CD4-positive, alpha-beta memory T cell (primary cell): ENCODE data around the gene CNTN5. TPM values are rescaled to one million over a fixed set of nuclear protein-coding genes. Genes with fewer than 3 reads are reported as not detected.
A peak's percentile ranks its signal among the peaks of the same experiment; 100 is the strongest.

Source experiments
- CTCF ChIA-PET: fragments of 350-600 bp; sonication (Branson Sonifier 250); formaldehyde crosslinking; loops from one replicate; lab custom pipeline; 2021; ENCODE audit warnings: inconsistent platforms; ENCODE audit not compliant: partially characterized antibody; lab: Charles Lee
- POLR2A ChIA-PET: fragments of 350-600 bp; sonication (Branson Sonifier 250); formaldehyde crosslinking; loops from one replicate; lab custom pipeline; 2021; ENCODE audit not compliant: partially characterized antibody; lab: Charles Lee
- DNase-seq, 5 donors: peaks; one replicate each; pipeline versions ENCODE4 v3.0.0 to v3.0.0-alpha.2; 2020 to 2022; ENCODE audit warnings: mixed read lengths in 1 of 5
- H3K27ac ChIP-seq: one replicate; pipeline ENCODE4 v1.7.0; 2013; ENCODE audit warnings: low read depth, low read length
- H3K27me3 ChIP-seq: 2 replicates; pipeline ENCODE4 v1.7.0; 2013; ENCODE audit warnings: mild to moderate bottlenecking, low read length, moderate library complexity; ENCODE audit not compliant: insufficient read depth
- H3K36me3 ChIP-seq: 2 replicates; pipeline ENCODE4 v1.7.0; 2013; ENCODE audit warnings: mild to moderate bottlenecking, low read length, moderate library complexity; ENCODE audit not compliant: insufficient read depth
- H3K4me1 ChIP-seq: 2 replicates; pipeline ENCODE4 v1.7.0; 2013; ENCODE audit warnings: mild to moderate bottlenecking, low read length, moderate library complexity; ENCODE audit not compliant: insufficient read depth
- H3K4me3 ChIP-seq, 2 donors: one replicate each; pipeline ENCODE4 v1.7.0; 2013; ENCODE audit warnings: low read length in 2 of 2, mild to moderate bottlenecking in 1 of 2
- H3K9me3 ChIP-seq, 2 donors: one replicate each; pipeline ENCODE4 v1.7.0; 2013; ENCODE audit warnings: low read length in 2 of 2, control low read depth in 1 of 2; ENCODE audit not compliant: control insufficient read depth in 1 of 2
- H3K27ac Mint-ChIP-seq, 7 donors: one replicate each; pipeline ENCODE4 v1.8.0; 2020 to 2021; ENCODE audit warnings: mixed read lengths in 7 of 7, mild to moderate bottlenecking in 6 of 7, inconsistent platforms in 3 of 7, moderate library complexity in 3 of 7
- H3K27me3 Mint-ChIP-seq, 2 donors: one replicate each; pipeline ENCODE4 v1.8.0; 2020 to 2021; ENCODE audit warnings: mixed read lengths in 2 of 2
- H3K36me3 Mint-ChIP-seq, 2 donors: one replicate each; pipeline ENCODE4 v1.8.0; 2020 to 2021; ENCODE audit warnings: mixed read lengths in 2 of 2, inconsistent platforms in 1 of 2, mild to moderate bottlenecking in 1 of 2
- H3K4me1 Mint-ChIP-seq, 4 donors: one replicate each; pipeline ENCODE4 v1.8.0; 2020 to 2021; ENCODE audit warnings: mixed read lengths in 4 of 4, mild to moderate bottlenecking in 1 of 4
- H3K4me3 Mint-ChIP-seq, 8 donors: one replicate each; pipeline ENCODE4 v1.8.0; 2020 to 2021; ENCODE audit warnings: mixed read lengths in 8 of 8, mild to moderate bottlenecking in 7 of 8, moderate library complexity in 6 of 8, inconsistent platforms in 3 of 8
- H3K9me3 Mint-ChIP-seq, 8 donors: one replicate each; pipeline ENCODE4 v1.8.0; 2020 to 2021; ENCODE audit warnings: mixed read lengths in 8 of 8, mild to moderate bottlenecking in 5 of 8, inconsistent platforms in 3 of 8, moderate library complexity in 1 of 8
- intact Hi-C: fragments of 100-400 bp; cut with micrococcal nuclease; formaldehyde crosslinking; loops from one replicate; pipeline ENCODE4 v1.15.1; 2023
- polyA plus RNA-seq, 2 donors: library from polyadenylated mRNA; unstranded; fragments of 300-500 nt; fragmentation: Illumina TruSeq; gene quantifications; one replicate each; pipeline ENCODE4 v1.2.3, GENCODE V29; 2021
- total RNA-seq, 2 experiments: library from RNA; stranded (reverse); gene quantifications; one replicate each; pipeline ENCODE4 v1.2.3, GENCODE V29; 2021

The CNTN5 gene
- total and polyA plus RNA-seq, 4 experiments from 2014 or later = not detected

- H3K27me3 ChIP-seq = no peaks in the 10 kb centered on the region
- H3K4me3 Mint-ChIP-seq = no peak overlapping the region
- no peaks in the 10 kb centered on the region for H3K4me1 Mint-ChIP-seq
- H3K36me3 Mint-ChIP-seq = no peaks in the 10 kb centered on the region
- H3K27ac ChIP-seq = no peak overlapping the region
- H3K36me3 ChIP-seq = no peaks in the 10 kb centered on the region
- POLR2A ChIA-PET = no interaction called here
- DNase-seq = no peak
- peaks cover 0 to 10% (median 5%) of the 10 kb centered on the region in 8 donors for H3K9me3 Mint-ChIP-seq
- no peaks in the 10 kb centered on the region for H3K9me3 ChIP-seq
- no peak overlapping the region for H3K4me3 ChIP-seq
- H3K27me3 Mint-ChIP-seq = no peaks in the 10 kb centered on the region
- no peaks in the 10 kb centered on the region for H3K4me1 ChIP-seq
- peak overlapping the region in 1 of 7 donors; percentile 7 for H3K27ac Mint-ChIP-seq
- CTCF ChIA-PET = no interaction called here
- intact Hi-C loops = no loop called here
Measured at GRCh38 chr11:99682171-99682570, 661.4 kb downstream of the CNTN5 start.

DNA sequence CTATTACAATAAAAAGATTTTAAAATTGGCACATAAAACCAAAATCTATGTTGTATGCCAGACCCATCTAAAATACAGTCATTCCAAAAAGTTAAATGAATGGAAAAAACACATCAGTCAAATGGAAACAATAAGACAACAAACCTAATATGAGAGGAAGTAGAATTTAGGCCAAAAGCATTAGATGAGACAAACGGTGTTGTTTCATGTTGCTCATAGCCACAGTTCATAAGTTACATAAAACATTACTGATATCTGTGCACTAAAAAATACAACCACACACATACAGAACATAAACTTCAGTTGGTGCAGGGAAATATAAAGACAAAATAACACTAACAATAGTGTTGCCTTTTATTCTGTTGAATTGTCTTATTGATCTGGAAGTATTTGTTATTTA is 661.9 kb downstream of the CNTN5 start:
- no peak overlapping the region for H3K4me3 ChIP-seq
- H3K9me3 ChIP-seq = no peaks in the 10 kb centered on the region
- H3K4me1 ChIP-seq = no peaks in the 10 kb centered on the region
- Mint-ChIP-seq H3K36me3 (no peaks in the 10 kb centered on the region), H3K27me3 (no peaks in the 10 kb centered on the region), H3K27ac (no peak overlapping the region), H3K4me3 (no peak overlapping the region), H3K9me3 (peaks cover 0 to 9% (median 5%) of the 10 kb centered on the region in 8 donors), H3K4me1 (no peaks in the 10 kb centered on the region)
- intact Hi-C loops = no loop called here
- CTCF ChIA-PET = no interaction called here
- H3K27me3 ChIP-seq = no peaks in the 10 kb centered on the region
- no peaks in the 10 kb centered on the region for H3K36me3 ChIP-seq
- no peak for DNase-seq
- H3K27ac ChIP-seq = no peak overlapping the region
- POLR2A ChIA-PET = no interaction called here

DNA sequence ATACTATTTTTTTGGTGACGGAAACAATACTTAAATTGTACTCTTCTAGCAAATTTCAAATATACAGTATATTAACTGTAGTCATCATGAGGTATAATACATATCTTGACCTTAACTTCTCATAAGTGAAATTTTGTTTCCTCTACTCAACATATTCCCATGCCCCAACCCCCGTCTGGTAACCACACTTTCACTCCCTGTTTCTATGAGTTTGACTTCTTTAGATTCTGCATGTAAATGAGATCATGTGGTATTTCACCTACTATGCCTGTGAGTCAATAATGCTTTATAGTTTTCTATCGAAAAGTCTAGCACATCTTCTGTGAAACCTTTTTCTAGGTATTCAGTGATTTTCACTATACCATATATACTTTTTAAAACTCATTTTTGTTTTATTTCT is 663.2 kb downstream of the CNTN5 start:
- Mint-ChIP-seq H3K9me3 (peaks cover 0 to 8% (median 4%) of the 10 kb centered on the region in 8 donors), H3K36me3 (no peaks in the 10 kb centered on the region), H3K4me1 (no peaks in the 10 kb centered on the region), H3K27me3 (no peaks in the 10 kb centered on the region), H3K27ac (no peak overlapping the region), H3K4me3 (no peak overlapping the region)
- Histone ChIP-seq H3K27ac (no peak overlapping the region), H3K9me3 (no peaks in the 10 kb centered on the region), H3K4me3 (no peak overlapping the region), H3K36me3 (no peaks in the 10 kb centered on the region), H3K4me1 (no peaks in the 10 kb centered on the region), H3K27me3 (no peaks in the 10 kb centered on the region)
- POLR2A ChIA-PET = no interaction called here
- intact Hi-C loops = no loop called here
- CTCF ChIA-PET = no interaction called here
- DNase-seq = no peak

- H3K9me3 Mint-ChIP-seq = peaks cover 3 to 28% (median 19%) of the 10 kb centered on the region in 8 donors
- H3K9me3 ChIP-seq = peaks cover 0 to 1% of the 10 kb centered on the region in 2 donors
- DNase-seq = no peak
- CTCF ChIA-PET = no interaction called here
- intact Hi-C loops = no loop called here
- POLR2A ChIA-PET = no interaction called here
- H3K4me1 Mint-ChIP-seq = no peaks in the 10 kb centered on the region
- H3K27me3 ChIP-seq = no peaks in the 10 kb centered on the region
- no peaks in the 10 kb centered on the region for H3K36me3 Mint-ChIP-seq
- H3K27ac Mint-ChIP-seq = no peak overlapping the region
- no peak overlapping the region for H3K27ac ChIP-seq
- H3K4me1 ChIP-seq = no peaks in the 10 kb centered on the region
- H3K27me3 Mint-ChIP-seq = no peaks in the 10 kb centered on the region
- no peak overlapping the region for H3K4me3 ChIP-seq
- H3K4me3 Mint-ChIP-seq = no peak overlapping the region
- H3K36me3 ChIP-seq = no peaks in the 10 kb centered on the region
Measured at GRCh38 chr11:99686838-99687237, 666.1 kb downstream of the CNTN5 start.

DNA sequence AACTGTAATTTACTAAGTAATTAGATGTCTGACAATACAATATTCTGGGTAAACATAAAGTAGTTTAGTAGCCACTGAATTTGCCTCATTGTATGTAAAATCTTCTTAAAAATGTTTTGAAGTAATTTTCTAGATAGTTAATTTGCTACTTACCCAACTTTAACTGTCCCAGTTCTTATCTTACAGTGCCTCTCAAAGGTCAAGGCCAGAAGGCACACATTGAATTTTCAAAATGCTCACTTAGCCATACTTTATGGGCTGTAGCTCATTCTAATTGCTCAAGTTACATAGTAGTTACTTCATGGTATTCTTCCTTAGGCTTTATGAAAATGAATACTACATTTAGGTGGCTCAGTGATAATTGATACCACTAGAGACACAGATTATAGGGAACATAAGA is 666.6 kb downstream of the CNTN5 start:
- H3K27ac Mint-ChIP-seq = no peak overlapping the region
- ChIA-PET POLR2A (no interaction called here), CTCF (no interaction called here)
- no peaks in the 10 kb centered on the region for H3K36me3 Mint-ChIP-seq
- H3K4me3 Mint-ChIP-seq = no peak overlapping the region
- intact Hi-C loops = no loop called here
- H3K9me3 ChIP-seq = peaks cover 0 to 6% of the 10 kb centered on the region in 2 donors
- H3K4me1 Mint-ChIP-seq = no peaks in the 10 kb centered on the region
- no peaks in the 10 kb centered on the region for H3K36me3 ChIP-seq
- no peaks in the 10 kb centered on the region for H3K27me3 ChIP-seq
- no peaks in the 10 kb centered on the region for H3K4me1 ChIP-seq
- DNase-seq = no peak
- no peak overlapping the region for H3K27ac ChIP-seq
- no peaks in the 10 kb centered on the region for H3K27me3 Mint-ChIP-seq
- H3K4me3 ChIP-seq = no peak overlapping the region
- H3K9me3 Mint-ChIP-seq = peaks cover 3 to 26% (median 23%) of the 10 kb centered on the region in 8 donors

DNA sequence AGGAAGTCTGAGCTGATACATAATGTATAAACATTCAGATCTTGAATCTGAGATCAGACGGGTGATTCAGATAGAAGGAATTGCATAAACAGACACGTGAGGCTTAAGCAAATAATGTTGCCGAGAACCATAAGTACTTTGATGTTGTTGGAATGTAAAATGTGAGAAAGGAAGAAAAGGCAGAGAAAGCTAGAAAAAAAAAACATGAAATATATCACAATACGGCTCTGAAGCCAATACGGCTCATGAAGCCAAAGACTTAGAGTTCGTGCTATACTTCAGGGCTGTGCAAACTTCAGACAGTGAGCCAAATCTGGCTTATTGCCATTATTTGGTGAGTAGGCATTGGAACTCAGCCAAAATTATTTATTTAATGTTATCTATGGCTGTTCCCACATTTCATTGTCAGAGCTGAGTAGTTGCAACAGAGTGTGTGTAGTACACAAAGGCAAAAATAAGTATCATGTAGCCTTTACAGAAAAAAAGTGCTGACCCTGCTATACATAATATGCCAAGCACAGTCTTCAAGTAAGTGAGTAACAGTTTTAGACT is 673.3 kb downstream of the CNTN5 start:
- no peaks in the 10 kb centered on the region for H3K27me3 Mint-ChIP-seq
- peaks cover 6 to 40% (median 24%) of the 10 kb centered on the region in 8 donors for H3K9me3 Mint-ChIP-seq
- no peaks in the 10 kb centered on the region for H3K4me1 ChIP-seq
- ChIA-PET POLR2A (no interaction called here), CTCF (no interaction called here)
- H3K4me1 Mint-ChIP-seq = no peaks in the 10 kb centered on the region
- no peak overlapping the region for H3K27ac ChIP-seq
- H3K27me3 ChIP-seq = no peaks in the 10 kb centered on the region
- no peak overlapping the region for H3K4me3 Mint-ChIP-seq
- DNase-seq = no peak
- intact Hi-C loops = no loop called here
- H3K9me3 ChIP-seq = peaks cover 0 to 6% of the 10 kb centered on the region in 2 donors
- no peaks in the 10 kb centered on the region for H3K36me3 ChIP-seq
- H3K4me3 ChIP-seq = no peak overlapping the region
- H3K27ac Mint-ChIP-seq = no peak overlapping the region
- no peaks in the 10 kb centered on the region for H3K36me3 Mint-ChIP-seq

- Mint-ChIP-seq H3K4me3 (no peak overlapping the region), H3K4me1 (no peaks in the 10 kb centered on the region), H3K9me3 (peaks cover 4 to 33% (median 19%) of the 10 kb centered on the region in 8 donors), H3K36me3 (no peaks in the 10 kb centered on the region), H3K27ac (no peak overlapping the region), H3K27me3 (no peaks in the 10 kb centered on the region)
- no peak for DNase-seq
- intact Hi-C loops = no loop called here
- Histone ChIP-seq H3K36me3 (no peaks in the 10 kb centered on the region), H3K4me1 (no peaks in the 10 kb centered on the region), H3K9me3 (peaks cover 0 to 6% of the 10 kb centered on the region in 2 donors), H3K4me3 (no peak overlapping the region), H3K27ac (no peak overlapping the region), H3K27me3 (no peaks in the 10 kb centered on the region)
- ChIA-PET POLR2A (no interaction called here), CTCF (no interaction called here)
Measured at GRCh38 chr11:99695106-99695505, 674.4 kb downstream of the CNTN5 start.

DNA sequence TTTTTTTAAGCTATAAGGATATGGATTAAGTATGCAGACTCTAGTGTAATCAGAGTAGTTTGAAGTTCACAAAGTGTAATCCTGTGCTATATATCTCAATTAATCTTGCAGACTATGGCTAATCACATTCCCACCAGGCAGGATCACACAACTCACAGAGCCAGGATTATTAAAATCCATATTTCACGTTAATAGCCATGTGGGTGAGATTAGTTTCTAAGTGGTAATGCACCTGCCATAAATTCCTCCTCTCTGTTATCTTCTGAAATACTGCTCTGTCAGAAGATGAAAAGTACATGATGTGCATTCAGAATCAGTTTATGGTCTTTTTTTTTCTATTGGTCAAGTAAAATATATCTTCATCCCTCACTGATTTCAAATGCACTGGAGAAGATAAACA is 686.1 kb downstream of the CNTN5 start:
- no peak for DNase-seq
- CTCF ChIA-PET = no interaction called here
- intact Hi-C loops = no loop called here
- Mint-ChIP-seq H3K36me3 (no peaks in the 10 kb centered on the region), H3K9me3 (peaks cover 0 to 14% (median 4%) of the 10 kb centered on the region in 8 donors), H3K27ac (no peak overlapping the region), H3K27me3 (no peaks in the 10 kb centered on the region), H3K4me3 (no peak overlapping the region), H3K4me1 (no peaks in the 10 kb centered on the region)
- Histone ChIP-seq H3K4me3 (no peak overlapping the region), H3K9me3 (no peaks in the 10 kb centered on the region), H3K27me3 (no peaks in the 10 kb centered on the region), H3K4me1 (no peaks in the 10 kb centered on the region), H3K36me3 (no peaks in the 10 kb centered on the region), H3K27ac (no peak overlapping the region)
- POLR2A ChIA-PET = no interaction called here
